ENCODE results near the gene TEX30. TPM values are rescaled to one million over a fixed set of nuclear protein-coding genes. Genes with fewer than 3 reads are reported as not detected.

The TEX30 gene
- total RNA-seq, 1 experiment from 2014 or later: 13.1 TPM

- H3K14ac ChIP-seq (ENCODE audit: insufficient read depth, low read length): no peak overlapping the region
- no peak overlapping the region for H3K4ac ChIP-seq (ENCODE audit: low read depth, low read length)
- no peak overlapping the region for H2BK120ac ChIP-seq (ENCODE audit: low read depth, low read length, poor library complexity, severe bottlenecking)
- no peak overlapping the region for H3K4me3 Mint-ChIP-seq
- no peak overlapping the region for H2AFZ ChIP-seq (ENCODE audit: low read length)
- H3K23me2 ChIP-seq (ENCODE audit: insufficient read length, low read depth, low read length, poor library complexity, severe bottlenecking): no peaks in the 10 kb centered on the region
- no peak overlapping the region for H4K5ac ChIP-seq (ENCODE audit: insufficient read length, low read depth, low read length)
- no peak overlapping the region for H2BK15ac ChIP-seq (ENCODE audit: low read depth, low read length)
- peaks cover 0 to 3% of the 10 kb centered on the region in 2 experiments; a peak in 2 of 4 replicates for H3K4me1 Mint-ChIP-seq
- H2BK5ac ChIP-seq (ENCODE audit: insufficient read length, low read length): no peak overlapping the region
- H3K79me1 ChIP-seq (ENCODE audit: insufficient read depth, low read depth, low read length, poor library complexity, severe bottlenecking): no peaks in the 10 kb centered on the region
- H4K91ac ChIP-seq (ENCODE audit: insufficient read length, low read depth, low read length): no peak overlapping the region
- no peak overlapping the region for H3T11ph ChIP-seq (ENCODE audit: low read length)
- no peak overlapping the region for H4K8ac ChIP-seq (replicated peaks; ENCODE audit: insufficient read length, low read depth, low read length)
- H3K18ac ChIP-seq (ENCODE audit: insufficient read length, low read depth, low read length): no peak overlapping the region
- no peaks in the 10 kb centered on the region for H3K9me3 Mint-ChIP-seq
- H2BK20ac ChIP-seq (ENCODE audit: low read depth, low read length, poor library complexity, severe bottlenecking): no peak overlapping the region
- no peaks in the 10 kb centered on the region for H4K20me1 ChIP-seq (ENCODE audit: control insufficient read depth, insufficient read depth, insufficient read length)
- WGBS (ENCODE audit: extremely low coverage, insufficient read length, low lambda C conversion rate): no CpG with 5 or more reads among the region's 1 CpG
- TF ChIP-seq CTCF (conservative IDR thresholded peaks at IDR 0.05): no peak
- no peak overlapping the region for H3K27ac ChIP-seq (ENCODE audit: insufficient read length, low read depth, low read length)
- no peak overlapping the region for H3K27ac Mint-ChIP-seq
- H2AK5ac ChIP-seq (ENCODE audit: insufficient read length, low read length): no peak overlapping the region
- H3K4me1 ChIP-seq (ENCODE audit: insufficient read depth, low read length): no peaks in the 10 kb centered on the region; the same call in 1 of the 2 replicates
- H3K56ac ChIP-seq (ENCODE audit: insufficient read length, low read depth, low read length): no peak overlapping the region
- no peak overlapping the region for H2BK12ac ChIP-seq (ENCODE audit: insufficient read length, low read depth, low read length)
- no peak overlapping the region for H3K23ac ChIP-seq (ENCODE audit: insufficient read length, low read depth, low read length)
- H3K27me3 Mint-ChIP-seq (ENCODE audit: low read depth): no peaks in the 10 kb centered on the region
- no peak overlapping the region for H3K9ac ChIP-seq (ENCODE audit: extremely low read depth, insufficient read length, low read length)
- H3K9me3 ChIP-seq (ENCODE audit: control insufficient read depth, low read depth, low read length): no peaks in the 10 kb centered on the region
- no peaks in the 10 kb centered on the region for H3K79me2 ChIP-seq (ENCODE audit: insufficient read depth, low read length)
- H3K36me3 Mint-ChIP-seq (ENCODE audit: insufficient read depth in 1 of 3, low read depth in 3 of 3): peaks cover under 1 to 12% (median 1%) of the 10 kb centered on the region in 3 experiments; a peak in 4 of 7 replicates
- H3K4me2 ChIP-seq (ENCODE audit: insufficient read depth, insufficient read length, low read length): no peak overlapping the region
- H3K27me3 ChIP-seq (ENCODE audit: insufficient read depth, low read length): no peaks in the 10 kb centered on the region
- DNase-seq: no peak
These were observed 43.7 kb upstream of the TEX30 start for GRCh38 chr13:102817241-102817640.

Measured in H9 (cell line).